Thyroid gland (tissue), 4 donors: ENCODE measurements around the gene CRY2. TPM values are rescaled to one million over a fixed set of nuclear protein-coding genes. Genes with fewer than 3 reads are reported as not detected.

ENCODE experiments used
- DNase-seq, 2 donors: peaks; one replicate each; pipeline ENCODE4 v3.0.0-alpha.2; 2019
- H3K27ac ChIP-seq, 3 donors: fragments of 200-600 bp; sonication (generic); 1 replicate in 2 of 3; 2 replicates in 1 of 3; pipeline ENCODE4 v1.5.1; 2016 to 2019; ENCODE audit warnings: mild to moderate bottlenecking in 1 of 3, moderate library complexity in 1 of 3
- H3K27me3 ChIP-seq: fragments of 200-600 bp; sonication (generic); one replicate; pipeline ENCODE4 v1.5.1; 2019
- H3K36me3 ChIP-seq, 2 donors: fragments of 200-600 bp; sonication (generic); one replicate each; pipeline ENCODE4 v1.5.1; 2016 to 2019
- H3K4me1 ChIP-seq, 2 donors: fragments of 200-600 bp; sonication (generic); one replicate each; pipeline ENCODE4 v1.5.1; 2017 to 2019
- H3K4me3 ChIP-seq, 3 donors: fragments of 200-600 bp; sonication (generic); replicated peaks in 1 of 3; 1 replicate in 2 of 3; 2 replicates in 1 of 3; pipeline ENCODE4 v1.5.1; 2016; ENCODE audit warnings: mild to moderate bottlenecking in 1 of 3
- H3K9me3 ChIP-seq: fragments of 200-600 bp; sonication (generic); one replicate; pipeline ENCODE4 v1.5.1; 2017
- POLR2A ChIP-seq, 2 donors: fragments of 450-650 bp; IDR thresholded peaks; one replicate each; pipeline ENCODE4 v1.6.1; 2017; ENCODE audit warnings: antibody characterized with exemption in 2 of 2, mild to moderate bottlenecking in 2 of 2, moderate library complexity in 1 of 2
- WGBS, 2 donors: methylation state at CpG; one replicate each; pipeline ENCODE4 v1.1.5; 2017; 5-methylcytosine and 5-hydroxymethylcytosine counted together
- intact Hi-C: fragments of 100-400 bp; cut with DNase I; formaldehyde crosslinking; loops from one replicate; pipeline ENCODE4 v1.15.1; 2023
- total RNA-seq, 4 donors: library from RNA; depleted of rRNA; stranded (reverse); fragments of >200 nt; gene quantifications; one replicate each; pipeline ENCODE4 v1.2.3, GENCODE V29; 2016
- TF ChIP-seq, protein P1 (sequence below), 6 experiments: fragments of 200-600 bp in 3 of 6; fragments of 450-650 bp in 3 of 6; sonication (generic) in 3 of 6; IDR thresholded peaks; one replicate each; pipeline ENCODE4 v1.5.1; 2016 to 2019; ENCODE audit warnings: antibody characterized with exemption in 6 of 6, mild to moderate bottlenecking in 2 of 6, inconsistent platforms in 1 of 6, moderate library complexity in 1 of 6

CRY2 gene
- total RNA-seq, 4 donors from 2014 or later, result 49.5 to 117 (median 57.8) TPM

DNA sequence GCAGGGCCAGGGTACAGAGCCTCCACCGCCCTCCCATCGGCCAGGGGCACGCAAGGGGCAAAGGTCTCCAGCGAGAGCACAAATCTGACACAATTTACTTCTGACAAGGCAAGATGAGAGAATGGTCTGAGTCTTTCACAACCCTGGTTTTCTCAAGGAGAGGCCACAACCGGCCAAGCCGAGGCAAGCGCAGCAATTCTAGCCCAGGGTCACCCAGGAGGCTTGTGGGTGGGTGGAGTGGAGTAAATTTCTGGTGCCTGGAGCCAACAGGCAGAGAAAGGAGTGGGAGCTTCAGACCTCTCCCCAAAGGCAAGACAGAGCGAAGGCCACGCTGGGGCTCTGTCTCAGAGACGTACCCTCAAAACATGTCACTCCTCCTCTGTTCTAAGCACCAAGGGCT lies 84.5 kb downstream of the CRY2 start:
- Histone ChIP-seq H3K9me3 (no peaks in the 10 kb centered on the region), H3K4me1 (peaks cover 6 to 15% of the 10 kb centered on the region in 2 donors), H3K27ac (no peak overlapping the region), H3K36me3 (peaks cover 25 to 28% of the 10 kb centered on the region in 2 donors), H3K4me3 (no peak overlapping the region), H3K27me3 (no peaks in the 10 kb centered on the region)
- 94 to 96% methylated on average over 10 of the region's 10 CpGs for WGBS, 2 donors
- TF ChIP-seq, protein P1, sequence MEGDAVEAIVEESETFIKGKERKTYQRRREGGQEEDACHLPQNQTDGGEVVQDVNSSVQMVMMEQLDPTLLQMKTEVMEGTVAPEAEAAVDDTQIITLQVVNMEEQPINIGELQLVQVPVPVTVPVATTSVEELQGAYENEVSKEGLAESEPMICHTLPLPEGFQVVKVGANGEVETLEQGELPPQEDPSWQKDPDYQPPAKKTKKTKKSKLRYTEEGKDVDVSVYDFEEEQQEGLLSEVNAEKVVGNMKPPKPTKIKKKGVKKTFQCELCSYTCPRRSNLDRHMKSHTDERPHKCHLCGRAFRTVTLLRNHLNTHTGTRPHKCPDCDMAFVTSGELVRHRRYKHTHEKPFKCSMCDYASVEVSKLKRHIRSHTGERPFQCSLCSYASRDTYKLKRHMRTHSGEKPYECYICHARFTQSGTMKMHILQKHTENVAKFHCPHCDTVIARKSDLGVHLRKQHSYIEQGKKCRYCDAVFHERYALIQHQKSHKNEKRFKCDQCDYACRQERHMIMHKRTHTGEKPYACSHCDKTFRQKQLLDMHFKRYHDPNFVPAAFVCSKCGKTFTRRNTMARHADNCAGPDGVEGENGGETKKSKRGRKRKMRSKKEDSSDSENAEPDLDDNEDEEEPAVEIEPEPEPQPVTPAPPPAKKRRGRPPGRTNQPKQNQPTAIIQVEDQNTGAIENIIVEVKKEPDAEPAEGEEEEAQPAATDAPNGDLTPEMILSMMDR (IDR thresholded peaks at IDR 0.05), result no peak
- TF ChIP-seq POLR2A (IDR thresholded peaks at IDR 0.05), result no peak
- intact Hi-C loops, result no loop called here
- DNase-seq, result no peak

DNA sequence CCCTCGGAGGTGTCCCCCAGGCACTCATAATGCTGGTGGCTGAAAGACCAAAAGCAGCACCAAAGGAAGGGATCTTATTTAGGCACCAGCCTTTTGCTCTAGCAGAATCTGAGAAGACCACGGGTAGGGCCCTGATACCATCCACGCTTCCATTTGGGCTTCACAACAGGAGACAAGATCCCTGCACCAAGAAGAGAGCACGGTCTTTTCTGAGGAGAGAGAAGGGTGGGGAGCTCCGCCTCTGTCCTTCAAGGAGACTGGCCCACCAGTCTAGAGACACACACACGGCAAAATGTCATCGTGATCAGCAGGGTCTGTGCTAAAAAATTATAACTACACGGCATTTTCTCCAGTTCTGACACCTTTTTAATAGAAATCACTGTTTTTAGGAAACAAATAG lies 84.9 kb downstream of the CRY2 start:
- H3K36me3 ChIP-seq, result peaks cover 25 to 28% of the 10 kb centered on the region in 2 donors
- no peaks in the 10 kb centered on the region for H3K27me3 ChIP-seq
- TF ChIP-seq POLR2A (IDR thresholded peaks at IDR 0.05), result no peak
- TF ChIP-seq, protein P1 (IDR thresholded peaks at IDR 0.05), result no peak
- no peaks in the 10 kb centered on the region for H3K9me3 ChIP-seq
- H3K27ac ChIP-seq, result no peak overlapping the region
- H3K4me1 ChIP-seq, result peaks cover 6 to 15% of the 10 kb centered on the region in 2 donors
- no peak overlapping the region for H3K4me3 ChIP-seq
- 94 to 95% methylated on average over 8 of the region's 8 CpGs for WGBS, 2 donors
- DNase-seq, result no peak
- intact Hi-C loops, result no loop called here

Other genes starting within 250 kb of the CRY2 start
- gene CHST1, start 181.9 kb upstream of the CRY2 start, total RNA-seq, result 10 to 100 TPM; 19.3 to 28.9 (median 25.0) TPM
- 10 to 100 TPM; 11.2 to 15.8 (median 14.0) TPM for gene SLC35C1, start 42.3 kb upstream of the CRY2 start, total RNA-seq
- 10 to 100 TPM in 3 of 4 donors, 1 to 10 TPM in 1; 9.5 to 25.1 (median 17.4) TPM for gene MAPK8IP1, start 38.2 kb downstream of the CRY2 start, total RNA-seq
- gene FREY1, start 59.8 kb downstream of the CRY2 start, total RNA-seq, result 1 to 10 TPM in 2 of 4 donors, not detected in 2; 1.8 to 2.6 TPM
- 10 to 100 TPM; 28.5 to 41.2 (median 29.5) TPM for gene PEX16, start 70.4 kb downstream of the CRY2 start, total RNA-seq
- gene LARGE2, start 75.2 kb downstream of the CRY2 start, total RNA-seq, result 10 to 100 TPM; 11.2 to 19.0 (median 14.1) TPM